ENCODE data around the gene GPN2. TPM values are rescaled to one million over a fixed set of nuclear protein-coding genes. Genes with fewer than 3 reads are reported as not detected.
A peak's percentile ranks its signal among the peaks of the same experiment; 100 is the strongest.

GPN2 gene
- total and polyA plus RNA-seq, 9 of the 15 experiments (the other 6 are each of a cell fraction or from before 2014, with no cell fraction given): 9.9 to 58.8 (median 20.4) TPM

GRCh38 chr1:26889551-26890466 lies at the start of gene GPN2 (continued):
- TF ChIP-seq STAT5A (IDR thresholded peaks at IDR 0.05; ENCODE audit: borderline replicate concordance, low read length): no peak; the same call in 1 of the 2 replicates
- TF ChIP-seq ZNF217 (CRISPR knock-in tag; IDR thresholded peaks at IDR 0.05): no peak
- TF ChIP-seq ZNF282 (CRISPR knock-in tag; IDR thresholded peaks at IDR 0.05): peak; percentile 61; the same call in 1 of the 2 replicates
- TF ChIP-seq STAT6 (CRISPR knock-in tag; IDR thresholded peaks at IDR 0.05): peak; percentile 58
- peak; percentile 57 for TF ChIP-seq NFIX (CRISPR knock-in tag; IDR thresholded peaks at IDR 0.05; ENCODE audit: low read depth)
- TF ChIP-seq HOMEZ (CRISPR knock-in tag; IDR thresholded peaks at IDR 0.05): no peak; the same call in 1 of the 2 replicates
- no peak for TF ChIP-seq ZNF583 (CRISPR knock-in tag; IDR thresholded peaks at IDR 0.05)
- peak; percentile 55; the same call in 1 of the 2 replicates for TF ChIP-seq KLF13 (tag; IDR thresholded peaks at IDR 0.05; ENCODE audit: borderline replicate concordance, low read depth)
- TF ChIP-seq ZC3H4 (CRISPR knock-in tag; IDR thresholded peaks at IDR 0.05; ENCODE audit: borderline replicate concordance): peak; percentile 91; the same call in 1 of the 2 replicates
- TF ChIP-seq XRCC3 (IDR thresholded peaks at IDR 0.05): no peak
- TF ChIP-seq NCOA1 (IDR thresholded peaks at IDR 0.05; ENCODE audit: low read depth): no peak
- TF ChIP-seq ZNF696 (CRISPR knock-in tag; conservative IDR thresholded peaks at IDR 0.05): no peak
- no peak for TF ChIP-seq SFPQ (IDR thresholded peaks at IDR 0.05; ENCODE audit: low read depth, low read length)
- TF ChIP-seq TGIF2 (CRISPR knock-in tag; IDR thresholded peaks at IDR 0.05): peak; percentile 94
- no peak for TF ChIP-seq TRIM24 (IDR thresholded peaks at IDR 0.05)
- TF ChIP-seq PHF8 (IDR thresholded peaks at IDR 0.05; ENCODE audit: borderline replicate concordance, low read length): peak; percentile 93
- peak; percentile 90 for TF ChIP-seq RBM22 (IDR thresholded peaks at IDR 0.05; ENCODE audit: low read depth, low read length, poor library complexity, severe bottlenecking)
- TF ChIP-seq PTTG1 (tag; IDR thresholded peaks at IDR 0.05; ENCODE audit: low read depth): no peak
- TF ChIP-seq HNRNPH1 (optimal IDR thresholded peaks at IDR 0.05; ENCODE audit: low read depth, low read length): no peak
- no peak; the same call in 1 of the 2 replicates for TF ChIP-seq KLF1 (tag; IDR thresholded peaks at IDR 0.05)
- TF ChIP-seq ARID1B (IDR thresholded peaks at IDR 0.05): no peak

Measured in K562 (cell line).